Measurements from ENCODE around the gene ING4. TPM values are rescaled to one million over a fixed set of nuclear protein-coding genes. Genes with fewer than 3 reads are reported as not detected.

The ING4 gene
- total RNA-seq, 1 donor from 2014 or later, result 110 TPM

GRCh38 chr12:6605421-6606330, 57.2 kb downstream of the ING4 start:
- Mint-ChIP-seq H3K27me3 (no peaks in the 10 kb centered on the region), H3K9me3 (ENCODE audit: low read depth) (no peaks in the 10 kb centered on the region), H3K36me3 (ENCODE audit: insufficient read depth) (peaks cover 24% of the 10 kb centered on the region), H3K27ac (peak overlapping the region; percentile 90), H3K4me1 (ENCODE audit: low read depth) (peaks cover 30% of the 10 kb centered on the region), H3K4me3 (ENCODE audit: low read depth) (no peak overlapping the region)
- DNase-seq (ENCODE audit: low spot score, unreplicated experiment), result no peak
- TF ChIP-seq CTCF (IDR thresholded peaks at IDR 0.05; ENCODE audit: unreplicated experiment), result no peak

- no peak for DNase-seq (ENCODE audit: low spot score, unreplicated experiment)
- Mint-ChIP-seq H3K9me3 (ENCODE audit: low read depth) (no peaks in the 10 kb centered on the region), H3K4me3 (ENCODE audit: low read depth) (no peak overlapping the region), H3K36me3 (ENCODE audit: insufficient read depth) (peaks cover 35% of the 10 kb centered on the region), H3K27ac (peak overlapping the region; percentile 22), H3K4me1 (ENCODE audit: low read depth) (peaks cover 30% of the 10 kb centered on the region), H3K27me3 (no peaks in the 10 kb centered on the region)
- no peak for TF ChIP-seq CTCF (IDR thresholded peaks at IDR 0.05; ENCODE audit: unreplicated experiment)
Observed at GRCh38 chr12:6604259-6605029, 58.5 kb downstream of the ING4 start.

- Mint-ChIP-seq H3K27me3 (no peaks in the 10 kb centered on the region), H3K27ac (no peak overlapping the region), H3K4me3 (ENCODE audit: low read depth) (no peak overlapping the region), H3K9me3 (ENCODE audit: low read depth) (no peaks in the 10 kb centered on the region), H3K36me3 (ENCODE audit: insufficient read depth) (peaks cover 40% of the 10 kb centered on the region), H3K4me1 (ENCODE audit: low read depth) (peaks cover 30% of the 10 kb centered on the region)
- no peak for DNase-seq (ENCODE audit: low spot score, unreplicated experiment)
- TF ChIP-seq CTCF (IDR thresholded peaks at IDR 0.05; ENCODE audit: unreplicated experiment), result no peak
Observed at GRCh38 chr12:6603095-6603567, 59.8 kb downstream of the ING4 start.

- Mint-ChIP-seq H3K4me3 (ENCODE audit: low read depth) (no peak overlapping the region), H3K4me1 (ENCODE audit: low read depth) (peaks cover 30% of the 10 kb centered on the region), H3K27ac (no peak overlapping the region)
Observed at GRCh38 chr12:6602526-6602925, 60.4 kb downstream of the ING4 start.

More at GRCh38 chr12:6602526-6602925, 60.4 kb downstream of the ING4 start:
- no peaks in the 10 kb centered on the region for H3K27me3 Mint-ChIP-seq
- DNase-seq (ENCODE audit: low spot score, unreplicated experiment), result no peak
- peaks cover 46% of the 10 kb centered on the region for H3K36me3 Mint-ChIP-seq (ENCODE audit: insufficient read depth)
- H3K9me3 Mint-ChIP-seq (ENCODE audit: low read depth), result no peaks in the 10 kb centered on the region
- TF ChIP-seq CTCF (IDR thresholded peaks at IDR 0.05; ENCODE audit: unreplicated experiment), result no peak

Other genes with a start within 250 kb of the ING4 start
- gene CD27, start 218.2 kb downstream of the ING4 start, total RNA-seq, result not detected in 2 replicates
- 2.4 TPM in 2 replicates for gene TAPBPL, start 211.1 kb downstream of the ING4 start, total RNA-seq
- gene VAMP1, start 192.4 kb downstream of the ING4 start, total RNA-seq, result 3.6 and 5.5 TPM in 2 replicates
- gene MRPL51, start 169.9 kb downstream of the ING4 start, total RNA-seq, result 279 and 297 TPM in 2 replicates
- gene NCAPD2, start 169.0 kb downstream of the ING4 start, total RNA-seq, result 97.4 and 99.1 TPM in 2 replicates
- gene GAPDH, start 128.6 kb downstream of the ING4 start, total RNA-seq, result 2,230 and 2,287 TPM in 2 replicates
- 21.7 and 22.3 TPM in 2 replicates for gene IFFO1, start 107.1 kb downstream of the ING4 start, total RNA-seq
- 95.9 and 96.0 TPM in 2 replicates for gene NOP2, start 94.8 kb downstream of the ING4 start, total RNA-seq
- 370 and 406 TPM in 2 replicates for gene CHD4, start 55.7 kb downstream of the ING4 start, total RNA-seq
- 0.27 TPM in 1 of 2 replicates, not detected in the other for gene LPAR5, start 27.2 kb downstream of the ING4 start, total RNA-seq
- 5.0 and 5.6 TPM in 2 replicates for gene ACRBP, start 15.7 kb downstream of the ING4 start, total RNA-seq
- gene ZNF384, start 26.3 kb upstream of the ING4 start, total RNA-seq, result 159 and 164 TPM in 2 replicates
- gene PIANP, start 37.7 kb upstream of the ING4 start, total RNA-seq, result 2.0 and 2.4 TPM in 2 replicates
- gene COPS7A, start 60.9 kb upstream of the ING4 start, total RNA-seq, result 42.6 and 45.5 TPM in 2 replicates
- 281 and 305 TPM in 2 replicates for gene MLF2, start 90.0 kb upstream of the ING4 start, total RNA-seq
- gene PTMS, start 103.2 kb upstream of the ING4 start, total RNA-seq, result 414 and 480 TPM in 2 replicates
- gene LAG3, start 109.4 kb upstream of the ING4 start, total RNA-seq, result 2.2 and 2.5 TPM in 2 replicates
- 1.5 and 2.1 TPM in 2 replicates for gene CD4, start 126.4 kb upstream of the ING4 start, total RNA-seq
- gene GPR162, start 158.7 kb upstream of the ING4 start, total RNA-seq, result 5.5 and 6.3 TPM in 2 replicates
- gene P3H3, start 165.3 kb upstream of the ING4 start, total RNA-seq, result 30.6 TPM in 2 replicates
- gene GNB3, start 177.8 kb upstream of the ING4 start, total RNA-seq, result 5.6 and 7.0 TPM in 2 replicates
- gene CDCA3, start 188.2 kb upstream of the ING4 start, total RNA-seq, result 36.1 and 40.6 TPM in 2 replicates
- gene USP5, start 189.0 kb upstream of the ING4 start, total RNA-seq, result 183 and 185 TPM in 2 replicates
- gene TPI1, start 204.4 kb upstream of the ING4 start, total RNA-seq, result 498 and 505 TPM in 2 replicates
- gene SPSB2, start 210.2 kb upstream of the ING4 start, total RNA-seq, result 11.7 and 15.7 TPM in 2 replicates
- gene LRRC23, start 241.7 kb upstream of the ING4 start, total RNA-seq, result 20.7 and 21.5 TPM in 2 replicates

Data from progenitor cell of endocrine pancreas (in vitro differentiated cells).